SK-N-SH treated with all-trans-retinoic acid at 6 μM for 48 hours (cell line): Measurements from ENCODE around the gene SNTB2.
A peak's percentile ranks its signal among the peaks of the same experiment; 100 is the strongest.

Source experiments
- ATAC-seq: fragments of 200-7000 bp; cut with Tn5 transposase; 3 replicates; pipeline ENCODE4 v1.9.1; 2020; ENCODE audit warnings: mild to moderate bottlenecking, moderate library complexity
- ARNTL ChIP-seq: fragments of 450-650 bp; formaldehyde crosslinking; IDR thresholded peaks from 2 replicates; pipeline ENCODE4 v1.5.0; 2020; ENCODE audit warnings: low read depth, mild to moderate bottlenecking, moderate library complexity, borderline replicate concordance
- BACH2 ChIP-seq: fragments of 250-450 bp; sonication (Bioruptor Pico); IDR thresholded peaks from 2 replicates; pipeline ENCODE4 v1.9.0; 2021; ENCODE audit warnings: mild to moderate bottlenecking, borderline replicate concordance
- CSDC2 ChIP-seq: fragments of 250-450 bp; sonication (Bioruptor Pico); IDR thresholded peaks from 2 replicates; pipeline ENCODE4 v1.5.0; 2020; ENCODE audit warnings: mild to moderate bottlenecking, moderate library complexity
- ESRRG ChIP-seq: fragments of 250-450 bp; sonication (Bioruptor Pico); IDR thresholded peaks from 2 replicates; pipeline ENCODE4 v1.6.1; 2021; ENCODE audit warnings: mild to moderate bottlenecking
- GLIS3 ChIP-seq: fragments of 250-450 bp; sonication (Bioruptor Pico); IDR thresholded peaks from 2 replicates; pipeline ENCODE4 v1.5.0; 2020; ENCODE audit warnings: mild to moderate bottlenecking, moderate library complexity
- ISL1 ChIP-seq: fragments of 250-450 bp; sonication (Bioruptor Pico); IDR thresholded peaks from 2 replicates; pipeline ENCODE4 v2.1.2; 2022; ENCODE audit warnings: mild to moderate bottlenecking, moderate library complexity
- OSR1 ChIP-seq: fragments of 250-450 bp; sonication (Bioruptor Pico); IDR thresholded peaks from 2 replicates; pipeline ENCODE4 v1.8.0; 2022; ENCODE audit warnings: moderate library complexity, mild to moderate bottlenecking, inconsistent platforms
- PPARA ChIP-seq: fragments of 250-450 bp; sonication (Bioruptor Pico); IDR thresholded peaks from 2 replicates; pipeline ENCODE4 v1.5.0; 2020; ENCODE audit warnings: mild to moderate bottlenecking, borderline replicate concordance
- SNAI2 ChIP-seq: fragments of 250-450 bp; sonication (Bioruptor Pico); IDR thresholded peaks from 2 replicates; pipeline ENCODE4 v1.5.0; 2020; ENCODE audit warnings: mild to moderate bottlenecking, moderate library complexity
- TCF4 ChIP-seq: fragments of 250-450 bp; sonication (Bioruptor Pico); IDR thresholded peaks from 2 replicates; pipeline ENCODE4 v1.8.0; 2021; ENCODE audit warnings: mild to moderate bottlenecking, moderate library complexity, borderline replicate concordance
- TOX ChIP-seq: fragments of 250-450 bp; sonication (Bioruptor Pico); IDR thresholded peaks from 2 replicates; pipeline ENCODE4 v1.8.0; 2021; ENCODE audit warnings: mild to moderate bottlenecking, moderate library complexity, borderline replicate concordance
- ZFP3 ChIP-seq: fragments of 250-450 bp; sonication (Bioruptor Pico); IDR thresholded peaks from 2 replicates; pipeline ENCODE4 v1.5.0; 2020; ENCODE audit warnings: mild to moderate bottlenecking, moderate library complexity
- ZNF565 ChIP-seq: fragments of 450-650 bp; formaldehyde crosslinking; conservative IDR thresholded peaks from 2 replicates; pipeline ENCODE4 v1.5.0; 2020; ENCODE audit warnings: low read depth, mild to moderate bottlenecking, moderate library complexity
- ZNF70 ChIP-seq: fragments of 450-650 bp; formaldehyde crosslinking; IDR thresholded peaks from 2 replicates; pipeline ENCODE4 v1.5.0; 2020; ENCODE audit warnings: mild to moderate bottlenecking, moderate library complexity
- ZNF8 ChIP-seq: fragments of 450-650 bp; formaldehyde crosslinking; IDR thresholded peaks from 2 replicates; pipeline ENCODE4 v1.5.0; 2020; ENCODE audit warnings: mild to moderate bottlenecking, moderate library complexity
- TF ChIP-seq, protein P1 (sequence below): fragments of 250-450 bp; sonication (Bioruptor Pico); IDR thresholded peaks from 2 replicates; pipeline ENCODE4 v1.5.1; 2021; ENCODE audit warnings: mild to moderate bottlenecking, moderate library complexity
- TF ChIP-seq, protein P2 (sequence below): fragments of 250-450 bp; sonication (Bioruptor Pico); IDR thresholded peaks from 2 replicates; pipeline ENCODE4 v1.5.1; 2020; ENCODE audit warnings: low read depth, mild to moderate bottlenecking, moderate library complexity
- TF ChIP-seq, protein P3 (sequence below): fragments of 250-450 bp; sonication (Bioruptor Pico); IDR thresholded peaks from 2 replicates; pipeline ENCODE4 v1.8.0; 2020; ENCODE audit warnings: mild to moderate bottlenecking, moderate library complexity, borderline replicate concordance
- TF ChIP-seq, protein P4 (sequence below): fragments of 250-450 bp; sonication (Bioruptor Pico); IDR thresholded peaks from 2 replicates; pipeline ENCODE4 v1.8.0; 2021; ENCODE audit warnings: low read depth, mild to moderate bottlenecking, moderate library complexity, borderline replicate concordance

The SNTB2 gene

DNA sequence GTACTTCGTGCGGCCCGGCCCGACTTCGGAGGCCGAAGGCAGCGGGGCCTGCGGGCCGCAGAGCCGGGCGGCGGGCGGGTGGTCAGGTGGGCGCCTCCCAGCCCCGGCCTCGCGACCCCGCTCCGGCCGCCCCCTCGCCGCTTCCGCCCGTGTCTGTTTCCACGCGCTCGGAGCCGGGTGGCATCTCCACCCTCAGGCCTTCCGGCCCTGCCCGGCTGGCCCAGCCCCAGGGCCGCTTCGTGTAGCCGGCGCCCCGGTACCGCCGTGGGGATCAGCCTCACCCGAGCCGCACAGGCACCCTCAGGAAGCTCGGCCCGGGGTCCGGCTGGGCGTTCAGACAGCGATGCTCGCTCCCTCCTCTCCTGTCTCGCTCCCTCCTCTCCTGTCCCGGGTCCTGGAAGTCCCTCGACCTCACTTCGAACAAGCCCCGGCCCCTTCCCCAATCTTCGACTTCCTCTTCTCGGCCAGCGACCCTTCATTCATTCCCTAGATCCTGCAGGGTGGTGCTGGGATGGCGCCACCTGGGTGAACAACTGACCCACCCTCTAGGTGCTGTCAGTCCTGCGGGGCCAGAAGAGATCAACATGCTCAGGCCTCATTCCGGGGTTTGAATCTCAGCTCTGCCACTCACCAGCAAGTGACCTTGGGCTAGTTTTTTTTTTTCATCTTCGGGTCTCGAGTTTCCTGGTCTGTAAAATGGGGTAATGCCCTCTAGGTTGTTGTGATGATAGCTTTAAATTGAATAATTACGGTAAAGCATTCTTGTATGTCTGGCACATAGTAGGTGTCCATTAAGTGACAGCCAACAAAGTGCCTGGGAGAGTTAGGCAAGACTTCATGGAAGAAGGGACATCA lies 124.8 kb downstream of the SNTB2 start:
- ATAC-seq = peak; percentile 59
- no peak for TF ChIP-seq ARNTL (CRISPR knock-in tag)
- no peak for TF ChIP-seq GLIS3 (CRISPR knock-in tag)
- TF ChIP-seq PPARA (CRISPR knock-in tag) = no peak
- no peak for TF ChIP-seq ZNF565
- TF ChIP-seq, protein P1, sequence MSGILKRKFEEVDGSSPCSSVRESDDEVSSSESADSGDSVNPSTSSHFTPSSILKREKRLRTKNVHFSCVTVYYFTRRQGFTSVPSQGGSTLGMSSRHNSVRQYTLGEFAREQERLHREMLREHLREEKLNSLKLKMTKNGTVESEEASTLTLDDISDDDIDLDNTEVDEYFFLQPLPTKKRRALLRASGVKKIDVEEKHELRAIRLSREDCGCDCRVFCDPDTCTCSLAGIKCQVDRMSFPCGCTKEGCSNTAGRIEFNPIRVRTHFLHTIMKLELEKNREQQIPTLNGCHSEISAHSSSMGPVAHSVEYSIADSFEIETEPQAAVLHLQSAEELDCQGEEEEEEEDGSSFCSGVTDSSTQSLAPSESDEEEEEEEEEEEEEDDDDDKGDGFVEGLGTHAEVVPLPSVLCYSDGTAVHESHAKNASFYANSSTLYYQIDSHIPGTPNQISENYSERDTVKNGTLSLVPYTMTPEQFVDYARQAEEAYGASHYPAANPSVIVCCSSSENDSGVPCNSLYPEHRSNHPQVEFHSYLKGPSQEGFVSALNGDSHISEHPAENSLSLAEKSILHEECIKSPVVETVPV = no peak
- TF ChIP-seq OSR1 (CRISPR knock-in tag) = no peak
- TF ChIP-seq, protein P2, sequence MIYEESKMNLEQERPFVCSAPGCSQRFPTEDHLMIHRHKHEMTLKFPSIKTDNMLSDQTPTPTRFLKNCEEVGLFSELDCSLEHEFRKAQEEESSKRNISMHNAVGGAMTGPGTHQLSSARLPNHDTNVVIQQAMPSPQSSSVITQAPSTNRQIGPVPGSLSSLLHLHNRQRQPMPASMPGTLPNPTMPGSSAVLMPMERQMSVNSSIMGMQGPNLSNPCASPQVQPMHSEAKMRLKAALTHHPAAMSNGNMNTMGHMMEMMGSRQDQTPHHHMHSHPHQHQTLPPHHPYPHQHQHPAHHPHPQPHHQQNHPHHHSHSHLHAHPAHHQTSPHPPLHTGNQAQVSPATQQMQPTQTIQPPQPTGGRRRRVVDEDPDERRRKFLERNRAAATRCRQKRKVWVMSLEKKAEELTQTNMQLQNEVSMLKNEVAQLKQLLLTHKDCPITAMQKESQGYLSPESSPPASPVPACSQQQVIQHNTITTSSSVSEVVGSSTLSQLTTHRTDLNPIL (CRISPR knock-in tag) = no peak
- no peak for TF ChIP-seq ESRRG (CRISPR knock-in tag)
- no peak for TF ChIP-seq ZFP3 (CRISPR knock-in tag)
- TF ChIP-seq SNAI2 (CRISPR knock-in tag) = no peak

DNA sequence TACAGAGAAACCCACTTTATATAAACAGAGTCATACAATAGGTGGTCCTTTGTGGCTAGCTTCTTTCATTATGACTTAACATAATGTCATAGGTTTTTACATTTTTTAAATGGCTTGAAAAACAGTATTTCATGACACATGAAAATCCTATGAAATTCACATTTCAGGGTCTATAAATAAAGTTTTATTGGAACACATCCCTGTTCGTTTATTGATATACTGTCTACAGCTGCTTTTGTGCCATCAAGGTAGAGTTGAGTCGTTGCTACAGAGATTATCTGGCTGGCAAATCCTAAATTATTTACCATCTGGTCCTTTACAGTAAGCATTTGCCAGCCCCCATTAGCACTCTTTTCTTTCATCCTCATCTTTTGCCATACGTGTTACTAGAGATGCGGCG lies 126.5 kb downstream of the SNTB2 start:
- no peak for ATAC-seq
- TF ChIP-seq ZNF70 (CRISPR knock-in tag) (no peak), CSDC2 (CRISPR knock-in tag) (no peak), ZFP3 (CRISPR knock-in tag) (no peak), BACH2 (CRISPR knock-in tag) (no peak), TOX (CRISPR knock-in tag) (no peak), ISL1 (CRISPR knock-in tag) (no peak), GLIS3 (CRISPR knock-in tag) (no peak), TCF4 (CRISPR knock-in tag) (no peak), ZNF565 (no peak), ESRRG (CRISPR knock-in tag) (no peak), SNAI2 (CRISPR knock-in tag) (no peak), OSR1 (CRISPR knock-in tag) (no peak), ZNF8 (CRISPR knock-in tag) (no peak)
- TF ChIP-seq, protein P2 (CRISPR knock-in tag) = no peak
- TF ChIP-seq, protein P3, sequence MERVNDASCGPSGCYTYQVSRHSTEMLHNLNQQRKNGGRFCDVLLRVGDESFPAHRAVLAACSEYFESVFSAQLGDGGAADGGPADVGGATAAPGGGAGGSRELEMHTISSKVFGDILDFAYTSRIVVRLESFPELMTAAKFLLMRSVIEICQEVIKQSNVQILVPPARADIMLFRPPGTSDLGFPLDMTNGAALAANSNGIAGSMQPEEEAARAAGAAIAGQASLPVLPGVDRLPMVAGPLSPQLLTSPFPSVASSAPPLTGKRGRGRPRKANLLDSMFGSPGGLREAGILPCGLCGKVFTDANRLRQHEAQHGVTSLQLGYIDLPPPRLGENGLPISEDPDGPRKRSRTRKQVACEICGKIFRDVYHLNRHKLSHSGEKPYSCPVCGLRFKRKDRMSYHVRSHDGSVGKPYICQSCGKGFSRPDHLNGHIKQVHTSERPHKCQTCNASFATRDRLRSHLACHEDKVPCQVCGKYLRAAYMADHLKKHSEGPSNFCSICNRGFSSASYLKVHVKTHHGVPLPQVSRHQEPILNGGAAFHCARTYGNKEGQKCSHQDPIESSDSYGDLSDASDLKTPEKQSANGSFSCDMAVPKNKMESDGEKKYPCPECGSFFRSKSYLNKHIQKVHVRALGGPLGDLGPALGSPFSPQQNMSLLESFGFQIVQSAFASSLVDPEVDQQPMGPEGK = no peak
- TF ChIP-seq, protein P4, sequence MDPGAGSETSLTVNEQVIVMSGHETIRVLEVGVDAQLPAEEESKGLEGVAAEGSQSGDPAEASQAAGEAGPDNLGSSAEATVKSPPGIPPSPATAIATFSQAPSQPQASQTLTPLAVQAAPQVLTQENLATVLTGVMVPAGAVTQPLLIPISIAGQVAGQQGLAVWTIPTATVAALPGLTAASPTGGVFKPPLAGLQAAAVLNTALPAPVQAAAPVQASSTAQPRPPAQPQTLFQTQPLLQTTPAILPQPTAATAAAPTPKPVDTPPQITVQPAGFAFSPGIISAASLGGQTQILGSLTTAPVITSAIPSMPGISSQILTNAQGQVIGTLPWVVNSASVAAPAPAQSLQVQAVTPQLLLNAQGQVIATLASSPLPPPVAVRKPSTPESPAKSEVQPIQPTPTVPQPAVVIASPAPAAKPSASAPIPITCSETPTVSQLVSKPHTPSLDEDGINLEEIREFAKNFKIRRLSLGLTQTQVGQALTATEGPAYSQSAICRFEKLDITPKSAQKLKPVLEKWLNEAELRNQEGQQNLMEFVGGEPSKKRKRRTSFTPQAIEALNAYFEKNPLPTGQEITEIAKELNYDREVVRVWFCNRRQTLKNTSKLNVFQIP (CRISPR knock-in tag) = no peak
- TF ChIP-seq, all 23 proteins: peak for 0

DNA sequence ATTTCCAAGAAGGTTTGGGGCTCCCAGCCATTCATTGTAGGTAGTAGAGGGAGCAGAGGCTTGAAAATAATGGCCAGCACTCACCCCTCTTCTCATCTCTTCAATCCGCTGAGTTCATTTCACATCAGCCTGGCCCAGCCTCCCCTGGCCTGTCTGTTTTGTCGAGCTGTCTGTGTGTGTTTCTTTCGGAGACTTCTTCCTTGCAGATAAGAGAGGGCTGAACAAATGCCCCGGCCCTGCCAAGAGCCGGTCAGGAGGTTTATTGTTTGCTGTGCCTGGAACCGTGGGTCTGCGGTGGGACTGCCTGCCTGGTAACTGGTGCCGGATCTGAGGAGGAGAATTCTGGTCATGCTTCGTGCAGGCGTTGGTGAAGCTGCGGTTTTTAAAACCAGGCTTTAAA lies 127.6 kb downstream of the SNTB2 start:
- TF ChIP-seq ZNF8 (CRISPR knock-in tag) (no peak), ARNTL (CRISPR knock-in tag) (no peak), SNAI2 (CRISPR knock-in tag) (no peak), GLIS3 (CRISPR knock-in tag) (no peak)
- TF ChIP-seq, protein P3 = no peak
- TF ChIP-seq, protein P4 (CRISPR knock-in tag) = no peak
- TF ChIP-seq, all 23 proteins: peak for 0
- ATAC-seq = no peak
